ENCODE measurements around the gene PEX5L.

DNA sequence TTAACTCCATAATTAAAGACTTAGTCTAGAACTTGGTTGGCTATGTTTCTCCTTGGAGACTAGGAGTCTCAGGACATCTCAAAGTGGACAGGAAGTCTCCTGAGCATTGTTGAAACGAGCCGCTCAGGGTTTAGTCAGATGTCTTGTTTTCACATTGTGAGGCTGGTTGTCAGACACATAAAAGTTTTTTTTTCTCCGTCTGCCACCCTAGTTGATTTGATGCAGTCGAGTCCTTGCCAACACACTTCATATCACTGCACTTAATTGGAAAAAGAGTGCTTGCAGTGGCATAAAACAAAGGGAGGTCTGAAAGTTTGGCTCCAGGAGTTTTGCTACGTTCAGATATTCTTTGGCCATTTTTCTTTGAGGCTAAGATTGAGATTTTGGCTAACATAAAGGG, 291.0 kb downstream of the PEX5L start:
- TF ChIP-seq EP300 (IDR thresholded peaks at IDR 0.05) = no peak
- TF ChIP-seq, protein P1, sequence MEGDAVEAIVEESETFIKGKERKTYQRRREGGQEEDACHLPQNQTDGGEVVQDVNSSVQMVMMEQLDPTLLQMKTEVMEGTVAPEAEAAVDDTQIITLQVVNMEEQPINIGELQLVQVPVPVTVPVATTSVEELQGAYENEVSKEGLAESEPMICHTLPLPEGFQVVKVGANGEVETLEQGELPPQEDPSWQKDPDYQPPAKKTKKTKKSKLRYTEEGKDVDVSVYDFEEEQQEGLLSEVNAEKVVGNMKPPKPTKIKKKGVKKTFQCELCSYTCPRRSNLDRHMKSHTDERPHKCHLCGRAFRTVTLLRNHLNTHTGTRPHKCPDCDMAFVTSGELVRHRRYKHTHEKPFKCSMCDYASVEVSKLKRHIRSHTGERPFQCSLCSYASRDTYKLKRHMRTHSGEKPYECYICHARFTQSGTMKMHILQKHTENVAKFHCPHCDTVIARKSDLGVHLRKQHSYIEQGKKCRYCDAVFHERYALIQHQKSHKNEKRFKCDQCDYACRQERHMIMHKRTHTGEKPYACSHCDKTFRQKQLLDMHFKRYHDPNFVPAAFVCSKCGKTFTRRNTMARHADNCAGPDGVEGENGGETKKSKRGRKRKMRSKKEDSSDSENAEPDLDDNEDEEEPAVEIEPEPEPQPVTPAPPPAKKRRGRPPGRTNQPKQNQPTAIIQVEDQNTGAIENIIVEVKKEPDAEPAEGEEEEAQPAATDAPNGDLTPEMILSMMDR (IDR thresholded peaks at IDR 0.05) = no peak
- no peak for TF ChIP-seq POLR2AphosphoS5 (IDR thresholded peaks at IDR 0.05)
- no peak for TF ChIP-seq POLR2A (IDR thresholded peaks at IDR 0.05)

All from stomach (tissue), 4 donors.